Aorta (tissue), 5 donors: ENCODE data around the gene LIN7A. TPM values are rescaled to one million over a fixed set of nuclear protein-coding genes. Genes with fewer than 3 reads are reported as not detected.

Experiments used
- ATAC-seq: fragments of 200-7000 bp; cut with Tn5 transposase; one replicate; pipeline ENCODE4 v1.9.1; 2022; ENCODE audit warnings: moderate library complexity; ENCODE audit not compliant: low FRiP score
- DNase-seq, 2 donors: peaks; one replicate each; pipeline ENCODE4 v3.0.0-alpha.2; 2020
- H3K27ac ChIP-seq, 2 donors: one replicate each; pipeline ENCODE4 v1.5.1; 2013; ENCODE audit warnings: low read length in 2 of 2, mild to moderate bottlenecking in 2 of 2, moderate library complexity in 2 of 2, control low read depth in 1 of 2, inconsistent platforms in 1 of 2, low read depth in 1 of 2
- H3K27me3 ChIP-seq, 2 donors: one replicate each; pipeline ENCODE4 v1.6.1; 2013; ENCODE audit warnings: control low read depth in 1 of 2, low read length in 1 of 2, mild to moderate bottlenecking in 1 of 2, moderate library complexity in 1 of 2; ENCODE audit not compliant: insufficient read depth in 2 of 2, control insufficient read depth in 1 of 2
- H3K36me3 ChIP-seq, 2 donors: one replicate each; pipeline ENCODE4 v1.6.1; 2013; ENCODE audit warnings: control low read depth in 1 of 2, low read length in 1 of 2, mild to moderate bottlenecking in 1 of 2; ENCODE audit not compliant: insufficient read depth in 2 of 2, control insufficient read depth in 1 of 2
- H3K4me1 ChIP-seq, 2 donors: one replicate each; pipeline ENCODE4 v1.6.1; 2013; ENCODE audit warnings: low read length in 2 of 2, control low read depth in 1 of 2, mild to moderate bottlenecking in 1 of 2, moderate library complexity in 1 of 2; ENCODE audit not compliant: insufficient read depth in 2 of 2, control insufficient read depth in 1 of 2
- H3K4me3 ChIP-seq, 2 donors: one replicate each; pipeline ENCODE4 v1.5.1; 2013; ENCODE audit warnings: low read length in 2 of 2, control low read depth in 1 of 2, mild to moderate bottlenecking in 1 of 2
- H3K9me3 ChIP-seq: one replicate; pipeline ENCODE4 v1.6.1; 2013; ENCODE audit warnings: mild to moderate bottlenecking, low read length; ENCODE audit not compliant: control insufficient read depth
- WGBS, 2 donors: extraction: QIAGEN DNeasy Blood & Tissue Kit; methylation state at CpG; one replicate each; pipeline ENCODE4 v1.1.7; 2013; 5-methylcytosine and 5-hydroxymethylcytosine counted together
- intact Hi-C, 2 donors: fragments of 100-400 bp; cut with DNase I; formaldehyde crosslinking; loops; one replicate each; pipeline versions ENCODE4 v1.14.2 to v1.15.0; 2022
- microRNA-seq, 2 donors: library from miRNA; unstranded; fragments of <30 nt; microRNA quantifications; one replicate each; pipeline ENCODE4 v1.2.0, GENCODE V29; 2020
- polyA plus RNA-seq, 2 donors: library from polyadenylated mRNA; stranded (reverse); fragments of 200-250 nt; gene quantifications; one replicate each; pipeline ENCODE4 v1.2.3, GENCODE V29; 2013
- total RNA-seq, 2 donors: library from RNA; stranded (reverse); fragmentation: NEBNext Ultra II Directional; extraction: Animal tissue kit (Norgen Biotek cat#: 25700); gene quantifications; one replicate each; pipeline ENCODE4 v1.2.1, GENCODE V29; 2021
- donor health status: healthy with polysubstance abuse.
- donor health status: Bipolar disorder and iron deficiency.
- donor health status: DM: no; HTN: no; CAD: no.
- donor health status: DM: no; HTN: no; CAD: no.
- donor health status: DM: yes; HTN: yes; CAD: no.

The LIN7A gene
- total and polyA plus RNA-seq, 4 donors: 0.08 to 5.8 (median 3.5) TPM

DNA sequence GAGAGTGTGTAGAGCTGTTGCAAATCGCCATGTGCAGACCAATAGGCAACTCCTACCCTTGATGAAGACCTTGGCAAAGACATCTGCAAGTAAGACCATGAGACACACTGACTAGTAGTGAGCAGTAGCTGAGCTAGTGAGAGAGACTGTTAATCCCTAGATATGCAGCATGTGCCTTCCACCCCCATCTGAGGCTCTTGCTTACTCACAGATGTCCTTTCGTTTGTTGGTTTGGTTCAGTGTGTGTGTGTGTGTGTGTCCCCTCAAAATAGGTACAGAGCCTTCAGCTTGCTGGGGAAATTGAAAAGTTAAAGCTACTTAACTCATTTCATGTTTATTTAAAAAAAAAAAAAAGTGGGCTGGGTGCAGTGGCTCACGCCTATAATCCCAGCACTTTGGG, 183.5 kb downstream of the LIN7A start:
- no peak for DNase-seq
- H3K27me3 ChIP-seq: no peaks in the 10 kb centered on the region
- 85% methylated on average over 3 of the region's 3 CpGs for WGBS, 2 donors
- intact Hi-C loops: no loop called here
- no peak overlapping the region for H3K4me3 ChIP-seq
- H3K9me3 ChIP-seq: no peaks in the 10 kb centered on the region
- no peaks in the 10 kb centered on the region for H3K4me1 ChIP-seq
- H3K27ac ChIP-seq: no peak overlapping the region
- no peaks in the 10 kb centered on the region for H3K36me3 ChIP-seq
- ATAC-seq: no peak

GRCh38 chr12:80752464-80752863, 185.3 kb downstream of the LIN7A start:
- no peaks in the 10 kb centered on the region for H3K9me3 ChIP-seq
- H3K27ac ChIP-seq: no peak overlapping the region
- no peak overlapping the region for H3K4me3 ChIP-seq
- no peak for ATAC-seq
- no peaks in the 10 kb centered on the region for H3K36me3 ChIP-seq
- DNase-seq: no peak
- intact Hi-C loops: no loop called here
- H3K4me1 ChIP-seq: no peaks in the 10 kb centered on the region
- no peaks in the 10 kb centered on the region for H3K27me3 ChIP-seq

- Histone ChIP-seq H3K27ac (no peak overlapping the region), H3K9me3 (no peaks in the 10 kb centered on the region), H3K36me3 (no peaks in the 10 kb centered on the region), H3K27me3 (no peaks in the 10 kb centered on the region), H3K4me3 (no peak overlapping the region), H3K4me1 (no peaks in the 10 kb centered on the region)
- WGBS, 2 donors: 79 to 80% methylated on average over 2 of the region's 2 CpGs
- DNase-seq (no peak), ATAC-seq (no peak)
- intact Hi-C loops: no loop called here
These were observed 188.3 kb downstream of the LIN7A start for GRCh38 chr12:80749456-80749855.

DNA sequence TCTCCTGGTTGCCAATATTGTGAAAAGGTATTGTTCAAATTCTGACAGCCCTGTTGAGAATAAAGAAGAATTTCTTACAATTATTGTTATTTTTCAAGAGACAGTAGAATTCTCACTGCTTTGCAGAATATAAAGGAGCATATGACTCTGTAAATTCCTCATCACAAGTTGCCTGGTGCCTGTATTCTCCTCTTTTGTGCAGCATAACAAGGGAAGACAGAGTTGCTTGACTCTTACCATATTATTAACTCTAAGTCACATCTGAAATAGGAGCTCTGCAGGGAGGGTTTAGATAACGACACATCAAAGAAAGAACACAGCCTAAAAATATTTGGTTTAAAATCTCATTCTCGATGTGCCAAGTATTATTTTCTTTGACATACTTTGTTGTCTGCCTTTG, 189.9 kb downstream of the LIN7A start:
- H3K4me3 ChIP-seq: no peak overlapping the region
- H3K27me3 ChIP-seq: no peaks in the 10 kb centered on the region
- DNase-seq (no peak), ATAC-seq (no peak)
- intact Hi-C loops: no loop called here
- no peaks in the 10 kb centered on the region for H3K36me3 ChIP-seq
- no peak overlapping the region for H3K27ac ChIP-seq
- H3K4me1 ChIP-seq: no peaks in the 10 kb centered on the region
- no peaks in the 10 kb centered on the region for H3K9me3 ChIP-seq
- WGBS, 2 donors: 41 to 48% methylated on average over 2 of the region's 2 CpGs

- Histone ChIP-seq H3K36me3 (no peaks in the 10 kb centered on the region), H3K27me3 (no peaks in the 10 kb centered on the region), H3K9me3 (no peaks in the 10 kb centered on the region), H3K4me3 (no peak overlapping the region), H3K27ac (no peak overlapping the region), H3K4me1 (no peaks in the 10 kb centered on the region)
- intact Hi-C loops: no loop called here
- no peak for ATAC-seq
- 53 to 54% methylated on average over 6 of the region's 6 CpGs for WGBS, 2 donors
- no peak for DNase-seq
These were observed 191.8 kb downstream of the LIN7A start for GRCh38 chr12:80745851-80746505.

Small RNAs within 50 kb of the gene (microRNA-seq; reads per million reads assigned to microRNA genes)
- gene MIR617 (0 reads per million in 2 donors), gene MIR618 (0.99 to 2.4 reads per million in 2 donors)

Other genes starting within 250 kb of the LIN7A start
- not detected for gene MYF6, start 230.3 kb downstream of the LIN7A start, total RNA-seq
- gene MYF6, start 230.3 kb downstream of the LIN7A start, polyA plus RNA-seq: not detected
- gene MYF5, start 221.0 kb downstream of the LIN7A start, total RNA-seq: not detected
- not detected for gene MYF5, start 221.0 kb downstream of the LIN7A start, polyA plus RNA-seq
- gene ACSS3, start 140.1 kb upstream of the LIN7A start, total RNA-seq: 10 to 100 TPM; 20.5 to 24.6 TPM
- gene ACSS3, start 140.1 kb upstream of the LIN7A start, polyA plus RNA-seq: 1 to 10 TPM; 6.4 to 8.2 TPM